ENCODE measurements around the gene TACSTD2.

TACSTD2 gene

GRCh38 chr1:58597996-58598395 lies 20.9 kb upstream of the TACSTD2 start:
- TF ChIP-seq CTCF (IDR thresholded peaks at IDR 0.05; ENCODE audit: borderline replicate concordance, insufficient read depth, low read depth, low read length), result no peak
- H3K4me3 ChIP-seq (ENCODE audit: low read depth, low read length), result no peak overlapping the region

GRCh38 chr1:58597076-58597475 lies 20.0 kb upstream of the TACSTD2 start:
- no peak for TF ChIP-seq CTCF (IDR thresholded peaks at IDR 0.05; ENCODE audit: borderline replicate concordance, insufficient read depth, low read depth, low read length)
- H3K4me3 ChIP-seq (ENCODE audit: low read depth, low read length), result no peak overlapping the region

- no peak for TF ChIP-seq CTCF (IDR thresholded peaks at IDR 0.05; ENCODE audit: borderline replicate concordance, insufficient read depth, low read depth, low read length)
- no peak overlapping the region for H3K4me3 ChIP-seq (ENCODE audit: low read depth, low read length)
Observed at GRCh38 chr1:58596631-58597052, 19.6 kb upstream of the TACSTD2 start.

- TF ChIP-seq CTCF (IDR thresholded peaks at IDR 0.05; ENCODE audit: borderline replicate concordance, insufficient read depth, low read depth, low read length), result no peak
- H3K4me3 ChIP-seq (ENCODE audit: low read depth, low read length), result no peak overlapping the region
Observed at GRCh38 chr1:58594546-58594945, 17.5 kb upstream of the TACSTD2 start.

GRCh38 chr1:58592522-58593134 lies 15.6 kb upstream of the TACSTD2 start:
- H3K4me3 ChIP-seq (ENCODE audit: low read depth, low read length), result no peak overlapping the region
- no peak for TF ChIP-seq CTCF (IDR thresholded peaks at IDR 0.05; ENCODE audit: borderline replicate concordance, insufficient read depth, low read depth, low read length)

GRCh38 chr1:58591806-58592205 lies 14.8 kb upstream of the TACSTD2 start:
- no peak overlapping the region for H3K4me3 ChIP-seq (ENCODE audit: low read depth, low read length)
- no peak for TF ChIP-seq CTCF (IDR thresholded peaks at IDR 0.05; ENCODE audit: borderline replicate concordance, insufficient read depth, low read depth, low read length)

- no peak for TF ChIP-seq CTCF (IDR thresholded peaks at IDR 0.05; ENCODE audit: borderline replicate concordance, insufficient read depth, low read depth, low read length)
- H3K4me3 ChIP-seq (ENCODE audit: low read depth, low read length), result no peak overlapping the region
Observed at GRCh38 chr1:58590019-58590418, 13.0 kb upstream of the TACSTD2 start.
